Epithelial cell of proximal tubule (primary cell): ENCODE measurements around the gene OPCML. TPM values are rescaled to one million over a fixed set of nuclear protein-coding genes. Genes with fewer than 3 reads are reported as not detected.

Experiments
- DNase-seq: peaks from one replicate; pipeline ENCODE4 v3.0.0-alpha.2; 2011; ENCODE audit warnings: low read depth
- H3K4me3 ChIP-seq: 2 replicates; pipeline ENCODE4 v1.5.1; 2011; ENCODE audit warnings: low read depth, mild to moderate bottlenecking, low read length
- total RNA-seq: library from RNA; depleted of rRNA; stranded (reverse); fragments of >200 nt; gene quantifications from 2 replicates; pipeline ENCODE4 v1.2.3, GENCODE V29; 2015
- TF ChIP-seq, protein P1 (sequence below): conservative IDR thresholded peaks from 2 replicates; pipeline ENCODE4 v1.5.1; 2012; ENCODE audit warnings: low read depth, mild to moderate bottlenecking, low read length

OPCML gene
- total RNA-seq, 1 donor from 2014 or later: not detected

- no peak overlapping the region for H3K4me3 ChIP-seq
- TF ChIP-seq, protein P1, sequence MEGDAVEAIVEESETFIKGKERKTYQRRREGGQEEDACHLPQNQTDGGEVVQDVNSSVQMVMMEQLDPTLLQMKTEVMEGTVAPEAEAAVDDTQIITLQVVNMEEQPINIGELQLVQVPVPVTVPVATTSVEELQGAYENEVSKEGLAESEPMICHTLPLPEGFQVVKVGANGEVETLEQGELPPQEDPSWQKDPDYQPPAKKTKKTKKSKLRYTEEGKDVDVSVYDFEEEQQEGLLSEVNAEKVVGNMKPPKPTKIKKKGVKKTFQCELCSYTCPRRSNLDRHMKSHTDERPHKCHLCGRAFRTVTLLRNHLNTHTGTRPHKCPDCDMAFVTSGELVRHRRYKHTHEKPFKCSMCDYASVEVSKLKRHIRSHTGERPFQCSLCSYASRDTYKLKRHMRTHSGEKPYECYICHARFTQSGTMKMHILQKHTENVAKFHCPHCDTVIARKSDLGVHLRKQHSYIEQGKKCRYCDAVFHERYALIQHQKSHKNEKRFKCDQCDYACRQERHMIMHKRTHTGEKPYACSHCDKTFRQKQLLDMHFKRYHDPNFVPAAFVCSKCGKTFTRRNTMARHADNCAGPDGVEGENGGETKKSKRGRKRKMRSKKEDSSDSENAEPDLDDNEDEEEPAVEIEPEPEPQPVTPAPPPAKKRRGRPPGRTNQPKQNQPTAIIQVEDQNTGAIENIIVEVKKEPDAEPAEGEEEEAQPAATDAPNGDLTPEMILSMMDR: no peak
- DNase-seq: no peak
Observed at GRCh38 chr11:132620423-132620822, 911.9 kb downstream of the OPCML start.

DNA sequence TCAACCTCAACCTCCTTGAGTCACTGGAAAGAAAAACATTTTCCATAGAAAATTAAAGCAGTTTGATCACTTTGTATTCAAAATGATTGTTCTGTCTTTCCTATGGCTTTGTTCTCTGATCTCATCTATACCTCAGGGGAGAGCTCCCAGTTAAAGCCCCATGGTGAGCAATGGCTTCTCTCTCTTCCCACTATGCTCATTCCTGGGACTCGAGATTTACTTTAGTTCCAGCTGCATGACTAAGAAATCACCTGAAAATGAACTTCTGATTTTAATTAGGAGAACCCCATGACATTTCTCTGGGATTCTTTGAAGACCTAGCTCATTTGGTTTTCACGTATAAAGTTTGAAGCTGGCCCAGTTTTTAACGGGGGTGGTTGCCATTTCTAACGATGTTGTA, 921.5 kb downstream of the OPCML start:
- TF ChIP-seq, protein P1: no peak
- H3K4me3 ChIP-seq: no peak overlapping the region
- DNase-seq: no peak

DNA sequence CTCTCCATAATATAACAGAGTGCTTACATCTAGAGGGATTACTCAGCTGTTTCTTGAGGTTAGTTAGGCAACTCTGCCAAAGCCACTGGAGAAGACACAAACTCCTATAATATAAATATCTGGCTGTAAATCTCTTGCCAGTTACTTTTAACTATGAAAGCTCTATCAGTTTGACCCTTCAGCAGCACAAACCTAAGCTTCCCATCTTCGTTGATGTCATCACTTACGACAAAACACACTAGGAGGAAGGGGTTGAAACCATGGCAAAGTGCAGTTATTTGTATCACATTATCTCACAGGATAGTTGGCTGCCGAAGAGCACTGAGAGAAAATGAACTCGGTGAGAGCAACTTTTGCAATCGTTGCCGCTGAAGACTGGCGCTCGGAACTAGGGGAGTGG, 922.1 kb downstream of the OPCML start:
- TF ChIP-seq, protein P1: no peak
- H3K4me3 ChIP-seq: no peak overlapping the region
- no peak for DNase-seq

GRCh38 chr11:132607575-132607974, 924.7 kb downstream of the OPCML start:
- TF ChIP-seq, protein P1: no peak
- no peak overlapping the region for H3K4me3 ChIP-seq
- DNase-seq: no peak

DNA sequence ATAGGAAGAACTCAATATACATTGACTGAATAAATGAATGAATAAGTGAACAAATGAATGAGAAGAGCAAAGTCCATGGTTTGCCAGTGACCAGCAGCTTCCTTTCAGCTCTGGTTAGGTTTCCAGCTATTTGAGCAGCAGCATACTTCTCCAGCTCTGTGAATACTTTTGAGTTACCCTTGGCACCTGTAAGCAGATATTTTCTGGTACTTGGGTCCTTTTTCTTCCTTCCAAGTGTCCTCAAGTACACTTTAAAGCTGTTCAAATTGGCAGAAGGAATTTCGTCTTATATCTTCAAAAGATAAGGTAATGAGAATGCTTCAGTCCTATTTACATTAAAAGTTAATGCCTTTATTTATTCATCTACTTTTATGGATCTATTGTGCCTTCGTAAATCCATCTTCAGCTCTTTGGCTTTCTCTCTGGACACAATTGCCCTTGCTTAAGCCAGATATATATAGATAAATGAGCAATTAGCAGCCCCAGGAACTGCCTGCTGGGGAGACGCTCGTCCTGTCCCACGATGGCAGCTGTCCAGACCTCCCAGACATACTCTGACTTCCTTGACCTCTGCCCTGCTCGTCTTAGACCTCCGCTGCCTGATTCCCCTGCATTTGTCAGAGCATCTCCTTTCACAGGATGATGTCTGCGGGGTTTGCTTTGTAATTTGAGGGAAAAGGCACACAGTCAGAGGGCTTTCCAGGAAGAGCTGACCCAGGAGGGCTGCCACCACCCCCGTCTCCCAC, 926.3 kb downstream of the OPCML start:
- DNase-seq: no peak
- TF ChIP-seq, protein P1: no peak
- H3K4me3 ChIP-seq: no peak overlapping the region

DNA sequence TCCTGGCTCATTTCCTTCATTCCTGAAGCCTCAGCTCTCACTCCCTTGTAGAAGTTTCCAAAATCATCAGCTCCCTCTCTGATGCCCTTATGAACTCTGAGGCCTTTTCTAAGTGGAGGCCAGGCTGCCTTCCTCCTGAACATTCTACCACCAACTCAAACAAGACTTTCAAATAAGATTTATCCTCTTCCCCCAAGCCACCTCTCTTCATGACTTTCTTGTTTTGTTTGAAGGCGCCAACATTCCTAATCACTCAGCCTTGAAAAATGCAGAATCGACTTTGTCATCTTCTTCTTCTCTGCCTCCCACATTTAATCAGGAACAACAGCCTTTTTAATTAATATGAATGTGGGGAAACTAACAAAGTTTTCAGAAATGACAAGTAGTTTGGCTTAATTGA, 927.9 kb downstream of the OPCML start:
- H3K4me3 ChIP-seq: no peak overlapping the region
- DNase-seq: peak; percentile 7
- TF ChIP-seq, protein P1: no peak

GRCh38 chr11:132601875-132602274, 930.4 kb downstream of the OPCML start:
- H3K4me3 ChIP-seq: no peak overlapping the region
- DNase-seq: no peak
- TF ChIP-seq, protein P1: no peak
